Motor neuron (in vitro differentiated cells): ENCODE measurements around the gene FXR2. TPM values are rescaled to one million over a fixed set of nuclear protein-coding genes. Genes with fewer than 3 reads are reported as not detected.
A peak's percentile ranks its signal among the peaks of the same experiment; 100 is the strongest.

Source experiments
- ATAC-seq, 8 experiments: fragments of 200-7000 bp; cut with Tn5 transposase; replicated peaks in 6 of 8; 2 replicates each; pipeline ENCODE4 v1.8.0; 2021; ENCODE audit warnings: mild to moderate bottlenecking in 8 of 8, moderate library complexity in 8 of 8
- H3K27ac ChIP-seq, 2 donors: fragments of 250-450 bp; sonication (Bioruptor Pico); 2 replicates each; pipeline ENCODE4 v1.9.0; 2021; ENCODE audit warnings: antibody characterized with exemption in 2 of 2, mild to moderate bottlenecking in 2 of 2, moderate library complexity in 1 of 2
- H3K4me1 ChIP-seq, 2 donors: fragments of 250-450 bp; sonication (Bioruptor Pico); replicated peaks in 1 of 2; 2 replicates each; pipeline ENCODE4 v1.6.1; 2021; ENCODE audit warnings: antibody characterized with exemption in 2 of 2, mild to moderate bottlenecking in 2 of 2, moderate library complexity in 1 of 2
- H3K4me3 ChIP-seq, 5 donors: fragments of 250-450 bp; sonication (Bioruptor Pico); 2 replicates each; pipeline ENCODE4 v1.9.0; 2021; ENCODE audit warnings: antibody characterized with exemption in 5 of 5, mild to moderate bottlenecking in 5 of 5, moderate library complexity in 4 of 5
- WGBS, 10 experiments: fragments of 450-650 bp; shearing (Covaris generic); methylation state at CpG; one replicate each; pipeline ENCODE4 v1.0.0; 2022; 5-methylcytosine and 5-hydroxymethylcytosine counted together
- in situ Hi-C, 9 experiments: fragments of 400-800 bp; cut with MboI; loops; one replicate each; pipeline ENCODE4 v1.15.0; 2021; ENCODE audit warnings: low sequenced_read_pairs in 9 of 9, low pct_unique_long_range_greater_than_20kb in 2 of 9; ENCODE audit not compliant: unreplicated experiment in 9 of 9
- total RNA-seq, 8 experiments: library from RNA; unstranded; fragments of 300-600 nt; gene quantifications; 2 replicates each; pipeline versions ENCODE4 v1.2.3 to v1.2.4, GENCODE V29; 2022

Gene FXR2
- total RNA-seq, 8 experiments from 2014 or later: 33.0 to 53.4 (median 46.1) TPM

- no peak overlapping the region for H3K4me3 ChIP-seq
- in situ Hi-C loops: loop anchor here in 1 of 9 experiments (25.0 kb wide), 1 partner anchor 521 kb away; the partner anchor contains the start of genes SLC16A11 and SLC16A13
- WGBS, 10 experiments: 40 to 68% (median 53%) methylated on average over 1 to 6 of the region's 21 CpGs; no CpG with 5 or more reads in 7 of the 10 experiments
- ATAC-seq: peak in 5 of 8 experiments; percentile 3 to 11 (median 11)
- peaks cover 15 to 27% of the 10 kb centered on the region in 2 donors for H3K4me1 ChIP-seq
- H3K27ac ChIP-seq: no peak overlapping the region
Observed at GRCh38 chr17:7557775-7558543, 56.7 kb downstream of the FXR2 start.

- ATAC-seq: no peak
- in situ Hi-C loops: loop anchor here in 1 of 9 experiments (25.0 kb wide), 1 partner anchor 520 kb away; the partner anchor contains the start of genes SLC16A11 and SLC16A13
- 83 to 86% methylated on average over 1 of the region's 19 CpGs; no CpG with 5 or more reads in 8 of the 10 experiments for WGBS, 10 experiments
- Histone ChIP-seq H3K4me3 (no peak overlapping the region), H3K27ac (no peak overlapping the region), H3K4me1 (peaks cover 10 to 21% of the 10 kb centered on the region in 2 donors)
Observed at GRCh38 chr17:7557147-7557764, 57.4 kb downstream of the FXR2 start.

GRCh38 chr17:7556627-7557026, 58.1 kb downstream of the FXR2 start:
- H3K4me1 ChIP-seq: peaks cover 10 to 21% of the 10 kb centered on the region in 2 donors
- no peak overlapping the region for H3K4me3 ChIP-seq
- ATAC-seq: no peak
- H3K27ac ChIP-seq: no peak overlapping the region
- WGBS, 10 experiments: 92 to 100% (median 100%) methylated on average over 1 to 6 of the region's 12 CpGs; no CpG with 5 or more reads in 6 of the 10 experiments
- in situ Hi-C loops: loop anchor here in 1 of 9 experiments (25.0 kb wide), 1 partner anchor 519 kb away; the partner anchor contains the start of genes SLC16A11 and SLC16A13

DNA sequence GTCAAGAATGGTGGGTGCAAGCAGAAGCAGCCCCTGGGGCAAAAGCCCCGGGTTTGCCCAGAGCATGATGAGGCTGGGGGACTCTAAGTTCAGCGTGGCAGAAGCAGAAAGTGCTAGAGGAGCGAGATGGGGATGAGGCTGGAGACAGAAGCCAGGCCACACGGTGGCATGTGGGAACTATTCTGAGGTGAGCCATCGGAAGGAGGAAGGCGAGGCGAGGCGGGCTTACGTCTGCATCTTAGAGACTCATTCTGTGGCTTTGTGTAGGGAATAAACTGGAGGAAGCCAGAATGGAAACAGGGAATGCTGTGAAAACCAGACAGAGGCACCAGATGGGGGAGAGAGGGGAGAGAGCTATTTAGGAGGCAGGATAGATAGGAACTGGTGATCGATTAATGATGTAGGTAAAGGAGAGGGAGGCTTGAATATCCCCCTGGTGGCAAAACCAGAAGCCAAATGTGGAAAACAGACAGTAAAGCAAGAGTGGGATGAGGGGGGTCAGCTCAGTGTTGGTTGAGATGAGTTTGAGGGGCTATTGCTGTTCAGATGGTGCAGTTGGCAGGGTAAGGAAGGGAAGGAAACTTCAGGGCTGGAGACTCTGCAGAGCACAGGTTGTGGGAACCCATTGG, 59.3 kb downstream of the FXR2 start:
- WGBS, 10 experiments: 21 to 71% (median 43%) methylated on average over 2 to 4 of the region's 10 CpGs; no CpG with 5 or more reads in 4 of the 10 experiments
- H3K27ac ChIP-seq: no peak overlapping the region
- peaks cover 6 to 17% of the 10 kb centered on the region in 2 donors for H3K4me1 ChIP-seq
- in situ Hi-C loops: loop anchor here in 1 of 9 experiments (25.0 kb wide), 1 partner anchor 518 kb away; the partner anchor contains the start of genes SLC16A11 and SLC16A13
- no peak for ATAC-seq
- no peak overlapping the region for H3K4me3 ChIP-seq

DNA sequence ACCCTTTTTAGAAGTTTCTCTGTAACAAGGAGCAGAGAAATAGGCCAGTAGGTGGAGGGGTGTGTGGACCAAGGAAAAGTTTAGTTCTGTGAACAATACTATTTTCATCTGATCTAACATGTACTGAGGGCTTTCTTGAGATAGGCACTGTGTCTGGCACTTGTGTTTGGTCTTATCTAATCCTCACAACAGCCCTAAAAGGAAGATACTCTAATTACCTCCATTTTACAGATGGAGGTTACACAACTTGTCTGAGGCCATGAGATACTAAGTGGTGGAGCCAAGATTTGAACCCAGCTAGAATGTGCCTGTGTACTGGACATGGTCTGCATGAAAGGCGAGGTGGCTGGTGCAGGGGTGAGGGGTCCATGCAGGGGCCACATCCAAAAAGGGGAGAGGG, 61.3 kb downstream of the FXR2 start:
- H3K4me1 ChIP-seq: peaks cover 6 to 11% of the 10 kb centered on the region in 2 donors
- H3K4me3 ChIP-seq: no peak overlapping the region
- WGBS, 10 experiments: 80% methylated on average over 1 of the region's 1 CpG; no CpG with 5 or more reads in 9 of the 10 experiments
- in situ Hi-C loops: loop anchor here in 1 of 9 experiments (25.0 kb wide), 1 partner anchor 516 kb away; the partner anchor contains the start of genes SLC16A11 and SLC16A13
- no peak overlapping the region for H3K27ac ChIP-seq
- no peak for ATAC-seq

- Histone ChIP-seq H3K27ac (no peak overlapping the region), H3K4me3 (no peak overlapping the region), H3K4me1 (peaks cover 3 to 7% of the 10 kb centered on the region in 2 donors)
- ATAC-seq: no peak
- 57 to 95% (median 80%) methylated on average over 1 to 6 of the region's 6 CpGs; no CpG with 5 or more reads in 1 of the 10 experiments for WGBS, 10 experiments
- in situ Hi-C loops: loop anchor here in 1 of 9 experiments (25.0 kb wide), 1 partner anchor 515 kb away; the partner anchor contains the start of genes SLC16A11 and SLC16A13
Observed at GRCh38 chr17:7552621-7553051, 62.1 kb downstream of the FXR2 start.

DNA sequence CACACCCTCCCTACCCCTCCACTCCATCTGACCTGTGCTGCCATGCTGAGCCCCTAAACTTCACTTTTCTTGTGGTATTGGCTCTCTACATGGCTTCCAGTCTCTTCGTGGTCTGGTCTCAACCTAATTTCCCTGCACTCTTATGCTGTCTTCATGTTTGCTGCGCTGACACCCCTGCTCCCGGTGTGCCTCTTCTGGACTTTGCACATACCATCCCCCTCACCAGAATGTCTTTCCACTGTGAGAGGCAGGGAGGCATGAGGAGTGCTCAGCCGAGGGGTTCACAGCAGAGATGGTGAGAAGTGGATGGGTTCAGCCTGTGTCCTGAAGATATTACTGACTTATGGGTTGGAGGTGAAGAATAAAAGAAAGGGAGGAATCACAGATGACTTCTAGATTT, 63.3 kb downstream of the FXR2 start:
- in situ Hi-C loops: loop anchor here in 1 of 9 experiments (25.0 kb wide), 1 partner anchor 514 kb away; the partner anchor contains the start of genes SLC16A11 and SLC16A13
- peaks cover 0 to 7% of the 10 kb centered on the region in 2 donors for H3K4me1 ChIP-seq

DNA sequence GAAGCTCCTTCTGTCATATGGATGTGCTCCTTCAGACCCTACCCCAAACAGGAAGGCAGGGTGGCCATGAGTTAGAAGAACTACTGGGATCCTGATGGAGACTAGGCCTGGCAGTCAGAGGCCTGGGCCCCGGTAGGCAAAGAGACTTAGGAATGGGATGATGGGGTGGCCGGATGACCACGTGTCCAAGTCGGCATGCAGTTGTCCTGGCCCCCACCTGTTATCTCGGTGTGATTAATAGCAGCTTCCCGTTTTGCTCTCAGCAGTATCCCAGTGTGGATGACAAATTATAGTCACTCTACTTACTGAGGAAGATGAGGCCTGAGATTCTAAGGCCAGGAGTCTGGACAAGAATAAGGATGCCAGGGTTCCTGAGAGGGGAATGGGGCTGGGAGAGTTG, 64.4 kb downstream of the FXR2 start:
- WGBS, 10 experiments: 0 to 83% (median 57%) methylated on average over 1 to 3 of the region's 6 CpGs; no CpG with 5 or more reads in 5 of the 10 experiments
- in situ Hi-C loops: loop anchor here in 1 of 9 experiments (25.0 kb wide), 1 partner anchor 513 kb away; the partner anchor contains the start of genes SLC16A11 and SLC16A13
- Histone ChIP-seq H3K27ac (no peak overlapping the region), H3K4me3 (no peak overlapping the region), H3K4me1 (peaks cover 0 to 7% of the 10 kb centered on the region in 2 donors)
- no peak for ATAC-seq

More for the DNA sequence above, 63.3 kb downstream of the FXR2 start:
- H3K27ac ChIP-seq: no peak overlapping the region
- WGBS, 10 experiments: 50 to 90% (median 79%) methylated on average over 1 to 3 of the region's 4 CpGs; no CpG with 5 or more reads in 2 of the 10 experiments
- H3K4me3 ChIP-seq: no peak overlapping the region
- ATAC-seq: no peak

GRCh38 chr17:7549401-7550055, 65.2 kb downstream of the FXR2 start:
- peaks cover 0 to 7% of the 10 kb centered on the region in 2 donors for H3K4me1 ChIP-seq
- 17 to 92% (median 59%) methylated on average over 1 to 8 of the region's 20 CpGs; no CpG with 5 or more reads in 4 of the 10 experiments for WGBS, 10 experiments
- in situ Hi-C loops: loop anchor here in 1 of 9 experiments (25.0 kb wide), 1 partner anchor 512 kb away; the partner anchor contains the start of genes SLC16A11 and SLC16A13
- H3K4me3 ChIP-seq: no peak overlapping the region
- ATAC-seq: peak; percentile 17 to 67 (median 52)
- H3K27ac ChIP-seq: no peak overlapping the region

- no peak within 1 kb of the TSS for H3K27ac ChIP-seq
- 0 to 40% (median 8%) methylated on average over 1 to 3 of the region's 65 CpGs; no CpG with 5 or more reads in 5 of the 10 experiments for WGBS, 10 experiments
- peak; percentile 50 to 88 (median 74) for ATAC-seq
- in situ Hi-C loops: no loop called here
- peaks cover 0 to 7% of the 10 kb centered on the region in 2 donors for H3K4me1 ChIP-seq
- peak within 1 kb of the TSS in 4 of 5 donors; percentile 1 to 26 (median 14) for H3K4me3 ChIP-seq
Observed at GRCh38 chr17:7548585-7549400, 65.9 kb downstream of the FXR2 start, which contains the start of gene TNFSF12. TNFSF12 (plus strand) TSS chr17:7549058; CDS start chr17:7549154, 96 bp downstream.

- peaks cover 0 to 7% of the 10 kb centered on the region in 2 donors for H3K4me1 ChIP-seq
- H3K4me3 ChIP-seq: no peak overlapping the region
- H3K27ac ChIP-seq: no peak overlapping the region
- WGBS, 10 experiments: 20 to 100% (median 68%) methylated on average over 1 to 5 of the region's 6 CpGs; no CpG with 5 or more reads in 2 of the 10 experiments
- ATAC-seq: no peak
- in situ Hi-C loops: no loop called here
Observed at GRCh38 chr17:7544911-7545310, 69.8 kb downstream of the FXR2 start.
